WTC11 (cell line): ENCODE data around the gene YAF2. TPM values are rescaled to one million over a fixed set of nuclear protein-coding genes. Genes with fewer than 3 reads are reported as not detected.

ENCODE experiments used
- ATAC-seq: fragments of 200-7000 bp; cut with Tn5 transposase; 2 replicates; pipeline ENCODE4 v1.10.0; 2021; ENCODE audit warnings: mild to moderate bottlenecking, moderate library complexity
- CTCF ChIA-PET: fragments of 300-600 bp; sonication (Branson Sonifier 250); formaldehyde crosslinking; loops from one replicate; lab custom pipeline; 2021; ENCODE audit warnings: antibody characterized with exemption; lab: Charles Lee
- POLR2A ChIA-PET: fragments of 350-600 bp; sonication (Branson Sonifier 250); formaldehyde crosslinking; loops from one replicate; lab custom pipeline; 2021; ENCODE audit warnings: antibody characterized with exemption; lab: Charles Lee
- DNase-seq: peaks from one replicate; pipeline ENCODE4 v3.0.0; 2021; ENCODE audit warnings: low spot score
- H3K27ac Mint-ChIP-seq: 2 replicates; pipeline ENCODE4 v1.8.0; 2021; ENCODE audit warnings: mixed read lengths
- H3K27me3 Mint-ChIP-seq: 2 replicates; pipeline ENCODE4 v1.8.0; 2021; ENCODE audit warnings: low read depth, mild to moderate bottlenecking, moderate library complexity, mixed read lengths
- H3K36me3 Mint-ChIP-seq: 2 replicates; pipeline ENCODE4 v1.8.0; 2021; ENCODE audit warnings: mixed read lengths
- H3K4me1 Mint-ChIP-seq: 2 replicates; pipeline ENCODE4 v1.8.0; 2022; ENCODE audit warnings: mixed read lengths
- H3K4me3 Mint-ChIP-seq: 2 replicates; pipeline ENCODE4 v1.8.0; 2021; ENCODE audit warnings: mild to moderate bottlenecking, moderate library complexity, mixed read lengths
- H3K9me3 Mint-ChIP-seq: 2 replicates; pipeline ENCODE4 v1.8.0; 2021; ENCODE audit warnings: mixed read lengths
- CREM ChIP-seq: sonication (generic); formaldehyde crosslinking; IDR thresholded peaks from 2 replicates; pipeline ENCODE4 v1.8.1; 2022; ENCODE audit warnings: mild to moderate bottlenecking, missing genetic modification reagents, moderate library complexity
- HMGA2 ChIP-seq: fragments of 250-450 bp; sonication (Bioruptor Pico); IDR thresholded peaks from 2 replicates; pipeline ENCODE4 v1.4.0; 2021; ENCODE audit warnings: mild to moderate bottlenecking, moderate library complexity
- PRRX2 ChIP-seq: fragments of 250-450 bp; sonication (Bioruptor Pico); IDR thresholded peaks from 2 replicates; pipeline ENCODE4 v1.8.0; 2021; ENCODE audit warnings: mild to moderate bottlenecking
- SP1 ChIP-seq: sonication (generic); formaldehyde crosslinking; conservative IDR thresholded peaks from 2 replicates; pipeline ENCODE4 v1.8.1; 2022; ENCODE audit warnings: missing genetic modification reagents
- TCF7 ChIP-seq: sonication (generic); formaldehyde crosslinking; IDR thresholded peaks from 2 replicates; pipeline ENCODE4 v1.8.0; 2022; ENCODE audit warnings: mild to moderate bottlenecking, low read depth, missing genetic modification reagents, moderate library complexity
- ZBTB21 ChIP-seq: sonication (generic); formaldehyde crosslinking; IDR thresholded peaks from 2 replicates; pipeline ENCODE4 v1.8.1; 2023; ENCODE audit warnings: mild to moderate bottlenecking, missing genetic modification reagents, borderline replicate concordance
- ZNF396 ChIP-seq: fragments of 250-450 bp; sonication (Bioruptor Pico); IDR thresholded peaks from 2 replicates; pipeline ENCODE4 v1.8.0; 2021; ENCODE audit warnings: mild to moderate bottlenecking, moderate library complexity, borderline replicate concordance
- total RNA-seq: library from RNA; stranded (reverse); gene quantifications from 3 replicates; pipeline ENCODE4 v1.2.3, GENCODE V29; 2021
- TF ChIP-seq, protein P1 (sequence below): sonication (generic); formaldehyde crosslinking; IDR thresholded peaks from 2 replicates; pipeline ENCODE4 v1.8.0; 2022; ENCODE audit warnings: missing genetic modification reagents
- TF ChIP-seq, protein P2 (sequence below): fragments of 250-450 bp; sonication (Bioruptor Pico); IDR thresholded peaks from 2 replicates; pipeline ENCODE4 v1.9.0; 2021; ENCODE audit warnings: mild to moderate bottlenecking
- TF ChIP-seq, protein P3 (sequence below): fragments of 250-450 bp; sonication (Bioruptor Pico); IDR thresholded peaks from 2 replicates; pipeline ENCODE4 v1.8.0; 2021; ENCODE audit warnings: mild to moderate bottlenecking
- TF ChIP-seq, protein P4 (sequence below): fragments of 250-450 bp; sonication (Bioruptor Pico); IDR thresholded peaks from 2 replicates; pipeline ENCODE4 v1.9.0; 2021; ENCODE audit warnings: moderate library complexity, mild to moderate bottlenecking, inconsistent platforms, borderline replicate concordance
- TF ChIP-seq, protein P5 (sequence below): sonication (generic); formaldehyde crosslinking; IDR thresholded peaks from 2 replicates; pipeline ENCODE4 v1.8.1; 2022; ENCODE audit warnings: mild to moderate bottlenecking, missing genetic modification reagents, moderate library complexity, borderline replicate concordance
- TF ChIP-seq, protein P6 (sequence below): sonication (generic); formaldehyde crosslinking; IDR thresholded peaks from 2 replicates; pipeline ENCODE4 v1.8.0; 2022; ENCODE audit warnings: mild to moderate bottlenecking, missing genetic modification reagents

Gene YAF2
- total RNA-seq, 1 experiment from 2014 or later = 3.3 TPM

DNA sequence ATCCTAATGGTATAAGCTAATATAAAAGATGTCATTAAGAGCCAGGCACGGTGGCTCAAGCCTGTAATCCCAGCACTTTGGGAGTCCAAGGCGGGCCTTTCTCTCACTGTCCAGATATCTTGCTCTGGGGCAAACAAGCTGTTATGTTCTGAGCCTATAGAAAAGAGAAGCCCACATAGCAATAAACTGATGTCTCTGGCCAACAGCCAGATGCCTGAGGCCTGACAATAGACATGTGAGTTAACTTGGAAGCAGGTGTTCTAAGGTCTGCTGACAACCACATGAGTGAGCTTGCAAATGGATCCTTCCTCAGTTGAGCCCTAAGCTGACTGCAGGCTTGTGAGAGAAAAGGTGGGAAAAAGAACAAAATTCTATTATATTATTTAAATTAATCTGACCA, 25.0 kb downstream of the YAF2 start:
- H3K36me3 Mint-ChIP-seq = no peaks in the 10 kb centered on the region
- ChIA-PET POLR2A (no interaction called here), CTCF (no interaction called here)
- H3K9me3 Mint-ChIP-seq = no peaks in the 10 kb centered on the region
- DNase-seq = no peak
- H3K27me3 Mint-ChIP-seq = no peaks in the 10 kb centered on the region
- no peak for TF ChIP-seq CREM (CRISPR knock-in tag)
- no peak for TF ChIP-seq TCF7
- TF ChIP-seq, protein P1, sequence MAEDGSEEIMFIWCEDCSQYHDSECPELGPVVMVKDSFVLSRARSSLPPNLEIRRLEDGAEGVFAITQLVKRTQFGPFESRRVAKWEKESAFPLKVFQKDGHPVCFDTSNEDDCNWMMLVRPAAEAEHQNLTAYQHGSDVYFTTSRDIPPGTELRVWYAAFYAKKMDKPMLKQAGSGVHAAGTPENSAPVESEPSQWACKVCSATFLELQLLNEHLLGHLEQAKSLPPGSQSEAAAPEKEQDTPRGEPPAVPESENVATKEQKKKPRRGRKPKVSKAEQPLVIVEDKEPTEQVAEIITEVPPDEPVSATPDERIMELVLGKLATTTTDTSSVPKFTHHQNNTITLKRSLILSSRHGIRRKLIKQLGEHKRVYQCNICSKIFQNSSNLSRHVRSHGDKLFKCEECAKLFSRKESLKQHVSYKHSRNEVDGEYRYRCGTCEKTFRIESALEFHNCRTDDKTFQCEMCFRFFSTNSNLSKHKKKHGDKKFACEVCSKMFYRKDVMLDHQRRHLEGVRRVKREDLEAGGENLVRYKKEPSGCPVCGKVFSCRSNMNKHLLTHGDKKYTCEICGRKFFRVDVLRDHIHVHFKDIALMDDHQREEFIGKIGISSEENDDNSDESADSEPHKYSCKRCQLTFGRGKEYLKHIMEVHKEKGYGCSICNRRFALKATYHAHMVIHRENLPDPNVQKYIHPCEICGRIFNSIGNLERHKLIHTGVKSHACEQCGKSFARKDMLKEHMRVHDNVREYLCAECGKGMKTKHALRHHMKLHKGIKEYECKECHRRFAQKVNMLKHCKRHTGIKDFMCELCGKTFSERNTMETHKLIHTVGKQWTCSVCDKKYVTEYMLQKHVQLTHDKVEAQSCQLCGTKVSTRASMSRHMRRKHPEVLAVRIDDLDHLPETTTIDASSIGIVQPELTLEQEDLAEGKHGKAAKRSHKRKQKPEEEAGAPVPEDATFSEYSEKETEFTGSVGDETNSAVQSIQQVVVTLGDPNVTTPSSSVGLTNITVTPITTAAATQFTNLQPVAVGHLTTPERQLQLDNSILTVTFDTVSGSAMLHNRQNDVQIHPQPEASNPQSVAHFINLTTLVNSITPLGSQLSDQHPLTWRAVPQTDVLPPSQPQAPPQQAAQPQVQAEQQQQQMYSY (CRISPR knock-in tag) = no peak
- TF ChIP-seq, protein P2, sequence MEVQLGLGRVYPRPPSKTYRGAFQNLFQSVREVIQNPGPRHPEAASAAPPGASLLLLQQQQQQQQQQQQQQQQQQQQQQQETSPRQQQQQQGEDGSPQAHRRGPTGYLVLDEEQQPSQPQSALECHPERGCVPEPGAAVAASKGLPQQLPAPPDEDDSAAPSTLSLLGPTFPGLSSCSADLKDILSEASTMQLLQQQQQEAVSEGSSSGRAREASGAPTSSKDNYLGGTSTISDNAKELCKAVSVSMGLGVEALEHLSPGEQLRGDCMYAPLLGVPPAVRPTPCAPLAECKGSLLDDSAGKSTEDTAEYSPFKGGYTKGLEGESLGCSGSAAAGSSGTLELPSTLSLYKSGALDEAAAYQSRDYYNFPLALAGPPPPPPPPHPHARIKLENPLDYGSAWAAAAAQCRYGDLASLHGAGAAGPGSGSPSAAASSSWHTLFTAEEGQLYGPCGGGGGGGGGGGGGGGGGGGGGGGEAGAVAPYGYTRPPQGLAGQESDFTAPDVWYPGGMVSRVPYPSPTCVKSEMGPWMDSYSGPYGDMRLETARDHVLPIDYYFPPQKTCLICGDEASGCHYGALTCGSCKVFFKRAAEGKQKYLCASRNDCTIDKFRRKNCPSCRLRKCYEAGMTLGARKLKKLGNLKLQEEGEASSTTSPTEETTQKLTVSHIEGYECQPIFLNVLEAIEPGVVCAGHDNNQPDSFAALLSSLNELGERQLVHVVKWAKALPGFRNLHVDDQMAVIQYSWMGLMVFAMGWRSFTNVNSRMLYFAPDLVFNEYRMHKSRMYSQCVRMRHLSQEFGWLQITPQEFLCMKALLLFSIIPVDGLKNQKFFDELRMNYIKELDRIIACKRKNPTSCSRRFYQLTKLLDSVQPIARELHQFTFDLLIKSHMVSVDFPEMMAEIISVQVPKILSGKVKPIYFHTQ (CRISPR knock-in tag) = no peak
- TF ChIP-seq, protein P3, sequence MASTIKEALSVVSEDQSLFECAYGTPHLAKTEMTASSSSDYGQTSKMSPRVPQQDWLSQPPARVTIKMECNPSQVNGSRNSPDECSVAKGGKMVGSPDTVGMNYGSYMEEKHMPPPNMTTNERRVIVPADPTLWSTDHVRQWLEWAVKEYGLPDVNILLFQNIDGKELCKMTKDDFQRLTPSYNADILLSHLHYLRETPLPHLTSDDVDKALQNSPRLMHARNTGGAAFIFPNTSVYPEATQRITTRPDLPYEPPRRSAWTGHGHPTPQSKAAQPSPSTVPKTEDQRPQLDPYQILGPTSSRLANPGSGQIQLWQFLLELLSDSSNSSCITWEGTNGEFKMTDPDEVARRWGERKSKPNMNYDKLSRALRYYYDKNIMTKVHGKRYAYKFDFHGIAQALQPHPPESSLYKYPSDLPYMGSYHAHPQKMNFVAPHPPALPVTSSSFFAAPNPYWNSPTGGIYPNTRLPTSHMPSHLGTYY (CRISPR knock-in tag) = no peak
- TF ChIP-seq, protein P4, sequence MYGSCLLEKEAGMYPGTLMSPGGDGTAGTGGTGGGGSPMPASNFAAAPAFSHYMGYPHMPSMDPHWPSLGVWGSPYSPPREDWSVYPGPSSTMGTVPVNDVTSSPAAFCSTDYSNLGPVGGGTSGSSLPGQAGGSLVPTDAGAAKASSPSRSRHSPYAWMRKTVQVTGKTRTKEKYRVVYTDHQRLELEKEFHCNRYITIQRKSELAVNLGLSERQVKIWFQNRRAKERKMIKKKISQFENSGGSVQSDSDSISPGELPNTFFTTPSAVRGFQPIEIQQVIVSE (CRISPR knock-in tag) = no peak
- TF ChIP-seq HMGA2 (CRISPR knock-in tag) = no peak
- no peaks in the 10 kb centered on the region for H3K4me1 Mint-ChIP-seq
- H3K27ac Mint-ChIP-seq = no peak overlapping the region
- no peak for ATAC-seq
- no peak overlapping the region for H3K4me3 Mint-ChIP-seq

DNA sequence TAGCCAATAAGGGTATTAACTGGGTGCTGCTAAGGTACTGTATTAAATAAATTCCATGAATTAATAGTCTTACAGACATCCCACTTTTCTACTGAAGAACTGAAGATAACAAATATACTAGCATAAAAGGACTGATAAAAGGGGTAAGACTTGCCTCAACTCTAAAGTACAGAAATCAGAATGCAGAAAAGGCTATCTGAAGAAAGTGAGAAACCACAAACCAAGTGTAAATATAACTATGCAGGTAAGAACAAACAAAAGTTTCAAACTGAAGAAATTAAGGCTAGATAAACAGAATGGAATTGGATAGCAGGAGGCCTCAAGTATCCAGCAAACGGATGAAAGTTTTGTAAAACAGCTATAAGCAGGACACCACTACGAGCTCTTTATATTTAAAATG, 29.5 kb downstream of the YAF2 start:
- no peak overlapping the region for H3K27ac Mint-ChIP-seq
- no peak overlapping the region for H3K4me3 Mint-ChIP-seq
- no peaks in the 10 kb centered on the region for H3K36me3 Mint-ChIP-seq
- no peak for TF ChIP-seq PRRX2 (CRISPR knock-in tag)
- TF ChIP-seq, protein P5, sequence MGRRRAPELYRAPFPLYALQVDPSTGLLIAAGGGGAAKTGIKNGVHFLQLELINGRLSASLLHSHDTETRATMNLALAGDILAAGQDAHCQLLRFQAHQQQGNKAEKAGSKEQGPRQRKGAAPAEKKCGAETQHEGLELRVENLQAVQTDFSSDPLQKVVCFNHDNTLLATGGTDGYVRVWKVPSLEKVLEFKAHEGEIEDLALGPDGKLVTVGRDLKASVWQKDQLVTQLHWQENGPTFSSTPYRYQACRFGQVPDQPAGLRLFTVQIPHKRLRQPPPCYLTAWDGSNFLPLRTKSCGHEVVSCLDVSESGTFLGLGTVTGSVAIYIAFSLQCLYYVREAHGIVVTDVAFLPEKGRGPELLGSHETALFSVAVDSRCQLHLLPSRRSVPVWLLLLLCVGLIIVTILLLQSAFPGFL = no peak
- TF ChIP-seq, protein P6, sequence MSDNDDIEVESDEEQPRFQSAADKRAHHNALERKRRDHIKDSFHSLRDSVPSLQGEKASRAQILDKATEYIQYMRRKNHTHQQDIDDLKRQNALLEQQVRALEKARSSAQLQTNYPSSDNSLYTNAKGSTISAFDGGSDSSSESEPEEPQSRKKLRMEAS (CRISPR knock-in tag) = no peak
- no peak for TF ChIP-seq SP1 (CRISPR knock-in tag)
- no peak for TF ChIP-seq ZNF396 (CRISPR knock-in tag)
- no peak for TF ChIP-seq ZBTB21
- ATAC-seq (no peak), DNase-seq (no peak)
- H3K9me3 Mint-ChIP-seq = no peaks in the 10 kb centered on the region
- no peaks in the 10 kb centered on the region for H3K27me3 Mint-ChIP-seq
- POLR2A ChIA-PET = interaction anchor here (0.7 to 1.0 kb wide), 2 partner anchors 9 to 73 kb away, joined by 3 to 6 read pairs; no protein-coding TSS in a partner anchor
- CTCF ChIA-PET = no interaction called here
- no peaks in the 10 kb centered on the region for H3K4me1 Mint-ChIP-seq
